SKM-1 (cell line): ENCODE measurements around the gene CLEC19A.
A peak's percentile ranks its signal among the peaks of the same experiment; 100 is the strongest.

Experiments
- DNase-seq: peaks from one replicate; lab custom pipeline; 2025; ENCODE audit not compliant: unreplicated experiment; lab: John Stamatoyannopoulos, UW

The CLEC19A gene

GRCh38 chr16:19284207-19284606, 1.3 kb upstream of the CLEC19A start:
- DNase-seq = no peak

DNA sequence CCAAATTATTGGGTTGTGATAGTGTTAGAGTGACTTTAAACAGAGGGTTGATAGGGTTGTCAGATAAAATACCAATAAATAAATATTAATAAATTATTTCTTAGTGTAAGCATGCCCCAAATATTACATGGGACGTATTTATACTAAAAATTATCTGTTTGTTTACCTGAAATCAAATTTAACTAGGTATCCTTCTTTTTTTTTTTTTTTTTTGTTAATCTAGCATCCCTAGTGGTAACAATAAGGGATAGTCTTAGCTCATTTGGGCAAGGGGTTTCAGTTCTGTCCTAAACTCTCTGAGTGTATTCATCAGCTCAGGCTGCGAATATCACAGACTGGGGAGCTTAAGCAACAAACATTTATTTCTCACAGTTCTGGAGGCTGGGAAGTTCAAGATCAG, 1.3 kb downstream of the CLEC19A start:
- DNase-seq = no peak

DNA sequence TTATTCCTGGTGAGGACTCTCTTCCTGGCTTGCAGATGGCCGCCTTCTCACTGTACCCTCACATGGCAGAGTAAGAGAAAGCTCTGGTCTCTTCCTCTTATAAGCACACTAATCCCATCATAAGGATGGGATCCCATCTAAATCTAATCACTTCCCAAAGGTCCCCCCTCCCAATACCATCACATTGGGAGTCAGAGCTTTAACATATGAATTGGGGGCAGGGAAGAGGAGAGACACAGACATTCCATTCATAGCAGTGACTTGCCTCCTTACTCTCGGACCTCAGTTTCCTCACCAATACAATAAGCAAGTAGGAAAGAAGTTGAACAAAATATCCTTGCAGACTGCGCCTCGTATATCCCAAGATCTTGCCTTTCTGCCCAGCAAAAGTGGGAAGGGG, 1.7 kb downstream of the CLEC19A start:
- DNase-seq = no peak

- DNase-seq = no peak
Observed at GRCh38 chr16:19288872-19289799, 3.6 kb downstream of the CLEC19A start.

DNA sequence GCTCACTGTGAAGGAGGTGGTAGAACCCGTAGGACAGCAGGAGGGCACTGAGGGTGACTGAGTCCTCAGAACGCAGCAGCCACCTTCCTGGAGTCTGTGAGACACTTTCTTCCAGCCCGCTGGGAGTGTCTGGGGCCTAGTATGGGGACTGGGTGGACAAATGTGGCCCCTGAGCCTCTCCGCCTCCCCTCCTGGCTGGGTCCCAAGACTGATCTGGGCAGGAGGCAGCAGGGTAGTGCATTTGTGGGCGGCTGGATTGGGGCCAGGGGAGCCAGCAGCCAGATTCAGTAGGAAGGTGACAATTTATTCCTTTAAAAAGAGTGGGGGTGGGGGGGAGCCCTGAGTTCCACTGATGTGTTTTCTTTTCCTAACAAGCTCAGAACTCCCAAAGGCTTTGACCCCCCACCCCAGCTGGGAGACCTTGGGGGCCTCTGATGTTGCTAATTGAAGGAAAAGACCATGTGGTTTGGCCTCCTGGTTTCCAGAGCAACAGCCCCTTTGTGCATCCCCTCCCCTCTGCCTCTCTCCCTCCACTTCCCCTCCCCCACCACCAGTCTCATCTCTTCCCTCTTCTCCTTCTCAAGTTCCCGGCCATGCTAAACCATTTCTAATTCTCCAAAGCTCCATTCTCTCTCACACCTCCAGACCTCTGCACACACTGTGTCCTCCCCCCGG, 4.4 kb downstream of the CLEC19A start:
- no peak for DNase-seq

- no peak for DNase-seq
Observed at GRCh38 chr16:19290860-19291259, 5.3 kb downstream of the CLEC19A start.

DNA sequence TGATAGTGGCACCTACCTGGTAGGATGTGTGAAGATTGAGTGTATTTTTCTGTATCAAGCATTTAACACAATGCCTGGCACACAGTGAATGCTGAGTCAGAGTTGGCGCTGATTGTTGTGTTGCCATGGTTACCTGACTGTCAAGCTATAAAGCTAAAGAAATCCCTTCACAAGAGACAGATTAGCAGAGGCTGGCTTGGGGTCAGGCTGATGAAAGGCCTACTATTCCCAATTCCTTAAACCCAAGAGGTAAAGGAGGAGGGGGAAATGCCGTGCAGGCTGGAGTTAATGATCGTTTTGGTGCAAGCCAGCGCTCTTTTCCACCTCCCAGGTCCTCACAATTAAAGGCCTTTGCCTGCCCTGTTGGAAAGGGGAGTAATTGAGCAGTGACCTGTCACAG, 5.9 kb downstream of the CLEC19A start:
- no peak for DNase-seq

DNA sequence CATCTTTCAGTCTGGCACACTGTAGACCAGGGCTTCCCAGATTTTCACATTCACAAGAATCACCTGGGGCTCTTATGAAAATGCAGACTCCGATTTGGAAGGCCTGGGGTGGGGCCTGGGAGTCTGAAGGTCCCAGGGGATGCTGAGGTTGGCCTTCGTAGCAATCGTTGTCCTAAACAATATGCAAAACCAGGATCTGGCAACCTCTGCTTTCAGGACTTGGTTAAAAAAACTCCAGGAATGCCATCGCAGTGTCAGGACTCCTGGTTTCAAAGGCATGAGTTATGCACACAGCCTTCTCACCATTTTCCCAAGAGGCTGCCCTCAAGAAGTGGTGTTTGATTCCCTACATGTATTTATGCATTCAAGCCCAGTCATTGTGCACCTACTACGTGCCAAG, 6.7 kb downstream of the CLEC19A start:
- DNase-seq = no peak

DNA sequence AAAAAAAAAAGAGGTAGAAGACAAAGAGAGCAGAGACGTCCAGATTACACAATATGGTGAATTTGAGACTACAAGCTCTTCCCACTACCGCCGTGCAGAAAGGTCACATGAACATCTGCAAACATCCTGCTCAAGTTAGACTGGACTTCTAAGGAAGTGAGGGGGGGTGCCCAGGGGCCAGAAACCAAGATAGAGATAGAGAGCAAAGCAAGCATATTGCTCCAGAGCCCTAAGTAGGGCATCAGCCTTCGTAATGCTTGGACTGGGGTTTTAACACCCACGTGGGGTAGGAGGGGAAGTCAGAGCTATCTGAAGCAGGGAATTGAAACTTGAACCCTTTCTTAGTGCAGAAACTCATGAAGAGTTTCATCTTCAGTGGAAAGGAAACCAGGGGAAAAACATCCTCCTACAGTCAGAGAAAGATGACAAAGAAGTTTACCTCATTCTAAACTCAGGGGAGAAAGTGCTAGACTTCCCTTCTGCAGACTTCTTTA, 8.7 kb downstream of the CLEC19A start:
- DNase-seq = peak; percentile 91

DNA sequence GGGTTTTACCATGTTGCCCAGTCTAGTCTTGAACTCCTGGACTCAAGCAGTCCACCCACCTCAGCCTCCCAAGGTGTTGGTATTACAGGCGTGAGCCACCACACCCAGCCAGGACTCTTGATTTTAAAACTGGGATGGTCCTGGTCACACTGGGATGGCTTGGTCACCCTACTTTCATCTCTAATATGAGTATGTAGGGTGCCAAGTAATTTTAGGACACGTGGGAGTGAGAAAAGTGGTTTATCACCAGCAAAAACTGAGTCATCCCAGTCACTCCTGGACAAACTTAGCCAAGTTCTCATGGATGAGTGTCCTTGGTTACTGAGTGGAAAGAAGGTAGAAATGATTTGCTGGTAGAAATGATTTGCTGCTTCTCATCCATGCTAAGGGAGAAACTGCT, 9.9 kb downstream of the CLEC19A start:
- DNase-seq = no peak

DNA sequence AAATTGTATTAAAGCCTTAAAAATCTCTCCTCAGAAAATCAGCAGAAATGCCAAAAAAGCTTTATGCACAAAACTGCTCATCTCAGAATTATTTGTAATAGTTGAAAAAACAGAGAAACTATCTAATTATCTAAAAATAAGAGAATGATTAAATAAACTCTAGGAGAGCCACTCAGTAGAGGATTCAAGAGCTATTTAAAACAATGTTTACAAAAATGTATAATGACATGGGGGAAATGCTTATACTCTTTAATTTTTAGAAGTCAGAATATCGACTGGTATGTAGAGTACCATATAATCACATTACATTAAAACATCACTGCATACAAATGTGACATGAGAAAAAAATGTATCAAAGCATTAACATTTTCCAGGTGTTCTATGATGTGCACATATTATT, 11.9 kb downstream of the CLEC19A start:
- DNase-seq = no peak

GRCh38 chr16:19299565-19299964, 14.0 kb downstream of the CLEC19A start:
- no peak for DNase-seq

- no peak for DNase-seq
Observed at GRCh38 chr16:19301931-19302330, 16.4 kb downstream of the CLEC19A start.

GRCh38 chr16:19304750-19305149, 19.2 kb downstream of the CLEC19A start:
- no peak for DNase-seq

DNA sequence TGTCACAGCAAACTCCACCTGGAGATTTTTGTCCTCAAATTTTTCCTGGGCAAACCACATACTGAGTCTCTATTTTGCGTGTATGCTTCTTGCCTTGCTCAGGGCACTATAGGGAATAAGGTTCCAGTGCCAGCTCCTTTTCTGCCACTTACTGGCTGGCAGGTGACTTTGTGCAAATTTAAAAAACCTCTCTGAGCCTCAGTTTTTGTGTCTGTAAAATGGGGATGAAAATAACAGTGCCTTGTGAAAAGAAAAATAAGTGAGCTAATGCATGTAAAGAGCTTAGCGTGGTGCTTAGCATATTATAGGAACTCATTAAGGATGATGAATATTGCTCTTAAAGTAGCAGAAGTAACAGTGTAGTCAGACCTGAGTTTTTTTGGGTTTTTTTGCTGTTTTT, 19.9 kb downstream of the CLEC19A start:
- no peak for DNase-seq

DNA sequence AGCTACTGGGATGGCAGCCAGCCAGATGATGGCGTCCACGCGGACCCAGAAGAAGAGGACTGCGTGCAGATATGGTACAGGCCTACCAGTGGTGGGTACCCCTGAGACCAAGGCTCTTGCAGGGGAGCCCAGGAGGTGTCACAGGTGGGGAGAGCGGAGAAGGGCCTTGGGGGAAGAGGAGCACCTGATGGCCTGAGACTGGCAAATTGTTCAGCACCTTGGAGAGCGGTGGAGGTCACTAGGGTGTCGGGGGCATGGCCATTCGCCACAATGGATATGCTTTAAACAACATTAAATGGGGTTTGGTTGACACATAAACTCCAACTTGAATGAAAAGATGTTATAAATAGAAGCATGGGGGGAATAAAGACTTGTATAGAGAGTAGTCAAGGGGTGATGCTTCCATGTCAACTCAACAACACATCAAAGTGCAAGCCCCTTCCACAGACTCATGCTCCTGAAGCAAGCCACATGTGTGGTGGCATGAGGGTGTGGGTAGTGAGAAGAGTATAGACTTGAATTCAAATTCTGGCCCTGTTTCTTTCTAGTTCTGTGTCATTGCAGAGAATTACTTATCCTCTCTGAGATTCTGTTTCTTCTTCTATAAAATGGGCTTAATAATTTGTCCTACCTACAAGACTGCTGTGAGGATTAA, 22.2 kb downstream of the CLEC19A start:
- no peak for DNase-seq

DNA sequence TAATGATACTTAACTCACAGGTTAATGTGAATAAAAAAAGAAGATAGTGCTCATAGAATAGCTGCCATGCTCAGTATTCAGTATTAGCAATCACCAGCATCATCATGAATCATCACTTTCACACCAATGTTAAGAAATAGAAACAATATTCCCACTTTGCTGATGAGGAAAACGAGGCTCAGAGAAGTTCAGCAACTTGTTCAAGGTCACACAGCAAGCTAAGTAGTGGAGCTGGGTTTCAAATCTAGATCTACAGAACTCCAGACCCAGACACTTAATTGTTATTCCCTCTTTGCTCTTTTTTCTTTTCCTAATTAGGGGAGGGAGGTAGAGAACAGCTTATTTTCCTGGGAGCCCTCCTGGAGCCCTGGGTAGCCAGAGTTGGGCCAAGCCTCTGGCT, 22.9 kb downstream of the CLEC19A start:
- no peak for DNase-seq

DNA sequence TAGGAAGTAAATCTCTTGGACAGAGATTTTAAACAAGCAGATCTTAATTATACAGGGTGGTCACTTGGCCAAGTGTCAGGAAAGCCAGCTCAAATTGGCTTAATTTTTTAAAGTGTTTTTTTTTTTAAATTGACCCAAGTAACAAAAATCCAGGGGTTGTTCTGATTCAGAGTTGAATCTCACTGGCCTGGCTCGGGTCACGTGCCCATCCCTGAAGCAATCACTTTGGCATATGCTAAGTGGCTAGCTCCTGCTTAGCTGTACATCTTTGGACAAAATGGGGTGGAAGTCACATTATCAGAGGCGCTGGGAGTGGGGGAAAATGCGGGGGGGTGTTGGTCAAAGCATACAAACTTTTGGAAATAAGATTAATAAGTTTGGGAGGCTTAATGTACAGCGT, 23.6 kb downstream of the CLEC19A start:
- no peak for DNase-seq

DNA sequence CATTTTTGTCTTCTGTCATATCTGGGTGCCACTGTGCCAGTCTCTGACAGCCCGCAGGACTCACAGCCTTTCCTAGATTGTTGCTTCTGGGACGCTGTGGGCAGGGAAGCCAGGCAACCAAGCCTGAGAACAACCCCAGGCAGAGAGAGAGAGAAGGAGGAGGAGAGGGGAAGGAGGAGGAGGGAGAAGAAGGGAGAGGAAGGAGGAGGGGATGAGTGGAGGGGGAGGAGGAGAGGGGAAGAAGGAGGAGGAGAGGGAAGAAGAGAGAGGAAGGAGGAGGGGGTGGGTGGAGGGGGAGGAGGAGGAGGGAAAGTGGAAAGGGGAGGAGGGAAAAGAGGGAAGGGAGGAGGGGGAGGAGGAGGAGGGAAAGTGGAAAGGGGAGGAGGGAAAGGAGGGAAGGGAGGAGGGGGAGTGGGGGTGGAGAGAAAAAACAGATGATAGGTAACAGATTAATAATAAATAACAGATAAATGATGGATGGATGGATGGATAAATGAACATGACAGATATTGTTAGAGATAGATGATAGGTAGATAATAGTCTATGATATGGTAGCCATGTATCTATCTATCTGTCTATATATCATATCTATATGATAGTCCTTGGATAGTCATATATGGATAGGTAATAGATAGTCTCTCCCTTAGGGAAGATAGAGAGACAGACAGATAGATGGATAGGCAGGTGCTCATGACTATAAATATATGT, 29.3 kb downstream of the CLEC19A start:
- no peak for DNase-seq

DNA sequence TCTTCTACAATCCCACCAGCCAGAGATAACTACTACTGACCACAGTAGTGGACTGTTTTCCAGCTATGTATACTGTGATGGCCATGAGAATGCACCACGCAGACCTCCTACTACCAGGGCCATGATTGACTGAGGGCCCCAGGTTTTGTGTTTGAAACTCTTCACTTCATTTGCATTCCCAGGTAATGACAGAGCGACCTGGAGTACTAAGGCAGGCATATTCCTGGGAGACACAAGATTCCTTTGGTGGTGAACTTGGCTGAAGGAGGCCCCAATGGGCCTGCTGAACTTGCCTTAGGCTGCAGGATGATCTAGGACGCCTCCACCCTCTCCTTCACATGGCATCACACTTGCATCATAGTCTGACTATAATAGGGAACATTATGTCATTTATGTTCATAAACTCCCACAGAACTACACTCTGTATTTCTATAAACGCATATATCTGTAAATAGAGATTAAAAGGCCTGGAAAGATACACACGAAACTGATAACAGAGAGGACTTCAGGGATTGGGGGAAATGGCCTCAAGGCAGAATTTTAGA, 30.4 kb downstream of the CLEC19A start:
- DNase-seq = no peak

- no peak for DNase-seq
Observed at GRCh38 chr16:19316846-19317245, 31.3 kb downstream of the CLEC19A start.
